Liver (tissue), 9 donors: Measurements from ENCODE around the gene CDK9. TPM values are rescaled to one million over a fixed set of nuclear protein-coding genes. Genes with fewer than 3 reads are reported as not detected.
A peak's percentile ranks its signal among the peaks of the same experiment; 100 is the strongest.

Experiments used
- DNase-seq: peaks from one replicate; pipeline ENCODE4 v3.0.0-alpha.2; 2017; ENCODE audit warnings: low spot score
- H3K27ac ChIP-seq, 2 donors: one replicate each; pipeline ENCODE4 v1.7.0; 2013; ENCODE audit warnings: inconsistent platforms in 2 of 2, low read length in 2 of 2, control low read depth in 1 of 2, low read depth in 1 of 2, mild to moderate bottlenecking in 1 of 2
- H3K27me3 ChIP-seq, 4 donors: one replicate each; pipeline versions ENCODE4 v1.6.1 to v1.7.0; 2013; ENCODE audit warnings: low read length in 3 of 4, inconsistent platforms in 1 of 4, mild to moderate bottlenecking in 1 of 4, moderate library complexity in 1 of 4; ENCODE audit not compliant: control insufficient read depth in 4 of 4, insufficient read depth in 4 of 4
- H3K36me3 ChIP-seq, 4 donors: one replicate each; pipeline versions ENCODE4 v1.6.1 to v1.7.0; 2013; ENCODE audit warnings: low read length in 3 of 4, mild to moderate bottlenecking in 3 of 4, low read depth in 1 of 4, moderate library complexity in 1 of 4; ENCODE audit not compliant: control insufficient read depth in 4 of 4, insufficient read depth in 3 of 4
- H3K4me1 ChIP-seq, 4 donors: one replicate each; pipeline versions ENCODE4 v1.6.1 to v1.7.0; 2013; ENCODE audit warnings: low read length in 3 of 4, mild to moderate bottlenecking in 3 of 4, moderate library complexity in 1 of 4; ENCODE audit not compliant: control insufficient read depth in 4 of 4, insufficient read depth in 4 of 4
- H3K4me3 ChIP-seq, 3 donors: one replicate each; pipeline versions ENCODE4 v1.6.1 to v1.7.0; 2013; ENCODE audit warnings: low read length in 3 of 3, control low read depth in 1 of 3, low read depth in 1 of 3, mild to moderate bottlenecking in 1 of 3
- H3K9ac ChIP-seq, 2 donors: one replicate each; pipeline ENCODE4 v1.7.0; 2013; ENCODE audit warnings: low read length in 2 of 2, mild to moderate bottlenecking in 2 of 2, moderate library complexity in 2 of 2, control low read depth in 1 of 2, low read depth in 1 of 2
- H3K9me3 ChIP-seq, 4 donors: one replicate each; pipeline versions ENCODE4 v1.6.1 to v1.7.0; 2013; ENCODE audit warnings: low read length in 3 of 4; ENCODE audit not compliant: control insufficient read depth in 4 of 4
- ATF3 ChIP-seq: IDR thresholded peaks from 2 replicates; pipeline ENCODE4 v1.6.1; 2016; ENCODE audit warnings: antibody characterized with exemption
- CTCF ChIP-seq: fragments of 150-350 bp; IDR thresholded peaks from 2 replicates; pipeline ENCODE4 v1.5.1; 2017; ENCODE audit warnings: improper control_type of control experiment, low read depth, low read length; ENCODE audit not compliant: missing input control
- GABPA ChIP-seq, 2 donors: IDR thresholded peaks in 1 of 2; conservative IDR thresholded peaks in 1 of 2; 2 replicates each; pipeline ENCODE4 v1.6.1; 2016; ENCODE audit warnings: antibody characterized with exemption in 2 of 2, mild to moderate bottlenecking in 1 of 2, moderate library complexity in 1 of 2
- HNF4A ChIP-seq, 2 donors: conservative IDR thresholded peaks; 2 replicates each; pipeline ENCODE4 v1.6.1; 2016; ENCODE audit warnings: antibody characterized with exemption in 2 of 2, mild to moderate bottlenecking in 2 of 2
- HNF4G ChIP-seq: IDR thresholded peaks from 2 replicates; pipeline ENCODE4 v1.6.1; 2016; ENCODE audit warnings: antibody characterized with exemption
- JUND ChIP-seq, 2 donors: IDR thresholded peaks; 2 replicates each; pipeline ENCODE4 v1.6.1; 2016; ENCODE audit warnings: antibody characterized with exemption in 2 of 2
- MAX ChIP-seq: IDR thresholded peaks from 2 replicates; pipeline ENCODE4 v1.6.1; 2016; ENCODE audit warnings: antibody characterized with exemption
- NR2F2 ChIP-seq: IDR thresholded peaks from 2 replicates; pipeline ENCODE4 v1.6.1; 2016; ENCODE audit warnings: antibody characterized with exemption
- RXRA ChIP-seq, 2 donors: IDR thresholded peaks; 2 replicates each; pipeline ENCODE4 v1.6.1; 2017 to 2018; ENCODE audit warnings: antibody characterized with exemption in 2 of 2, mild to moderate bottlenecking in 1 of 2
- SP1 ChIP-seq: IDR thresholded peaks from 2 replicates; pipeline ENCODE4 v1.6.1; 2018; ENCODE audit warnings: antibody characterized with exemption, mild to moderate bottlenecking
- TAF1 ChIP-seq: conservative IDR thresholded peaks from 2 replicates; pipeline ENCODE4 v1.6.1; 2016; ENCODE audit warnings: antibody characterized with exemption, mild to moderate bottlenecking
- YY1 ChIP-seq: IDR thresholded peaks from 2 replicates; pipeline ENCODE4 v1.6.1; 2016; ENCODE audit warnings: antibody characterized with exemption, mild to moderate bottlenecking
- WGBS: extraction: QIAGEN DNeasy Blood & Tissue Kit; methylation state at CpG from one replicate; pipeline ENCODE4 v1.1.7; 2013; 5-methylcytosine and 5-hydroxymethylcytosine counted together
- polyA plus RNA-seq, 2 donors: library from polyadenylated mRNA; stranded (reverse) in 1 of 2; unstranded in 1 of 2; fragments of 200-250 nt in 1 of 2; fragments of >200 nt in 1 of 2; fragmentation: Nextera tagmentation in 1 of 2; extraction: Ambion mirVana in 1 of 2; gene quantifications; one replicate each; pipeline versions ENCODE4 v1.2.1 to v1.2.3, GENCODE V29; 2013 to 2015
- total RNA-seq, 2 donors: library from RNA; depleted of rRNA; stranded (reverse); fragments of >200 nt; gene quantifications; one replicate each; pipeline ENCODE4 v1.2.3, GENCODE V29; 2014
- donor health status: healthy.
- donor health status: healthy.
- donor health status: healthy.
- donor health status: healthy.
- donor health status: healthy.

Gene CDK9
- total and polyA plus RNA-seq, 4 donors, result 31.8 to 41.4 (median 36.8) TPM

GRCh38 chr9:127768698-127769097 is 17.1 kb upstream of the CDK9 start:
- Histone ChIP-seq H3K27me3 (no peaks in the 10 kb centered on the region), H3K9me3 (no peaks in the 10 kb centered on the region), H3K27ac (peak overlapping the region; percentile 27 to 59), H3K4me1 (peaks cover 0 to 15% (median 9%) of the 10 kb centered on the region in 4 donors), H3K36me3 (no peaks in the 10 kb centered on the region), H3K9ac (no peak overlapping the region), H3K4me3 (no peak overlapping the region)
- no peak for TF ChIP-seq YY1
- no peak for TF ChIP-seq HNF4A (conservative IDR thresholded peaks at IDR 0.05)
- no peak for TF ChIP-seq NR2F2
- TF ChIP-seq HNF4G, result no peak
- WGBS, result 83% methylated on average over 8 of the region's 8 CpGs
- DNase-seq, result no peak

GRCh38 chr9:127769101-127769500 is 16.7 kb upstream of the CDK9 start:
- no peak overlapping the region for H3K4me3 ChIP-seq
- H3K36me3 ChIP-seq, result no peaks in the 10 kb centered on the region
- TF ChIP-seq HNF4A (conservative IDR thresholded peaks at IDR 0.05), result no peak
- no peak for TF ChIP-seq MAX
- no peak for TF ChIP-seq SP1
- TF ChIP-seq NR2F2, result no peak
- no peak for TF ChIP-seq CTCF
- no peak for TF ChIP-seq GABPA (IDR thresholded peaks at IDR 0.05 in 1 of 2, conservative IDR thresholded peaks at IDR 0.05 in 1 of 2)
- no peak for TF ChIP-seq HNF4G
- TF ChIP-seq YY1, result no peak
- TF ChIP-seq RXRA (IDR thresholded peaks at IDR 0.05), result no peak
- H3K9me3 ChIP-seq, result no peaks in the 10 kb centered on the region
- H3K27me3 ChIP-seq, result no peaks in the 10 kb centered on the region
- peaks cover 0 to 13% (median 8%) of the 10 kb centered on the region in 4 donors for H3K4me1 ChIP-seq
- no peak overlapping the region for H3K9ac ChIP-seq
- WGBS, result 87% methylated on average over 5 of the region's 5 CpGs
- H3K27ac ChIP-seq, result peak overlapping the region in 1 of 2 donors; percentile 27
- no peak for DNase-seq

GRCh38 chr9:127769929-127770582 is 15.8 kb upstream of the CDK9 start:
- Histone ChIP-seq H3K27ac (peak overlapping the region; percentile 30 to 68), H3K4me1 (peaks cover 0 to 10% (median 8%) of the 10 kb centered on the region in 4 donors), H3K36me3 (no peaks in the 10 kb centered on the region), H3K9me3 (no peaks in the 10 kb centered on the region), H3K27me3 (no peaks in the 10 kb centered on the region), H3K9ac (no peak overlapping the region), H3K4me3 (peak overlapping the region in 1 of 3 donors; percentile 54)
- TF ChIP-seq NR2F2 (peak; percentile 83), TAF1 (no peak)
- DNase-seq, result no peak
- 65% methylated on average over 4 of the region's 4 CpGs for WGBS

GRCh38 chr9:127770583-127770904 is 15.3 kb upstream of the CDK9 start:
- H3K9me3 ChIP-seq, result no peaks in the 10 kb centered on the region
- no peak for TF ChIP-seq JUND (IDR thresholded peaks at IDR 0.05)
- TF ChIP-seq ATF3, result no peak
- H3K4me3 ChIP-seq, result peak overlapping the region in 2 of 3 donors; percentile 49 to 54
- no peaks in the 10 kb centered on the region for H3K27me3 ChIP-seq
- DNase-seq, result no peak
- peaks cover 0 to 10% (median 8%) of the 10 kb centered on the region in 4 donors for H3K4me1 ChIP-seq
- peak overlapping the region; percentile 38 to 39 for H3K9ac ChIP-seq
- no peaks in the 10 kb centered on the region for H3K36me3 ChIP-seq
- H3K27ac ChIP-seq, result peak overlapping the region; percentile 30 to 68
- WGBS, result 47% methylated on average over 3 of the region's 3 CpGs
